SU-DHL-6 (cell line): ENCODE measurements around the gene ABHD17A.

Source experiments
- H2AFZ ChIP-seq: fragments of 200-600 bp; sonication (generic); 2 replicates; pipeline ENCODE4 v1.6.1; 2014; ENCODE audit warnings: low read depth, mild to moderate bottlenecking, moderate library complexity, mixed read lengths, antibody characterized with exemption, low read length; ENCODE audit not compliant: severe bottlenecking
- H3F3A ChIP-seq: fragments of 200-600 bp; shearing (Covaris generic); 2 replicates; pipeline ENCODE4 v1.6.0; 2016; ENCODE audit warnings: antibody characterized with exemption, mild to moderate bottlenecking; ENCODE audit not compliant: insufficient read depth
- H3K27ac ChIP-seq: fragments of 200-600 bp; sonication (generic); 2 replicates; pipeline ENCODE4 v1.5.1; 2016; ENCODE audit warnings: low read depth, mild to moderate bottlenecking, low read length, moderate library complexity, mixed read lengths
- H3K27me3 ChIP-seq: fragments of 200-600 bp; sonication (generic), shearing (Covaris generic); 2 replicates; pipeline ENCODE4 v1.6.0; 2014; ENCODE audit warnings: mild to moderate bottlenecking, low read length
- H3K36me3 ChIP-seq: fragments of 200-600 bp; sonication (generic); 2 replicates; pipeline ENCODE4 v1.6.1; 2014; ENCODE audit warnings: mild to moderate bottlenecking, low read length, mixed read lengths
- H3K4me2 ChIP-seq: fragments of 300-600, 200-600 bp; shearing (Covaris generic), sonication (generic); 2 replicates; pipeline ENCODE4 v1.6.0; 2014; ENCODE audit warnings: low read length, low read depth, mild to moderate bottlenecking; ENCODE audit not compliant: poor library complexity, severe bottlenecking
- H3K4me3 ChIP-seq: fragments of 200-600 bp; sonication (generic); 2 replicates; pipeline ENCODE4 v1.5.1; 2014; ENCODE audit warnings: antibody characterized with exemption, low read length, mild to moderate bottlenecking, mixed read lengths; ENCODE audit not compliant: insufficient read depth, poor library complexity, severe bottlenecking
- H3K79me2 ChIP-seq: fragments of 200-600 bp; sonication (generic); 2 replicates; pipeline ENCODE4 v1.6.1; 2014; ENCODE audit warnings: mild to moderate bottlenecking, low read length, moderate library complexity; ENCODE audit not compliant: insufficient read depth
- H3K9ac ChIP-seq: fragments of 200-600 bp; sonication (generic); 2 replicates; pipeline ENCODE4 v1.7.0; 2014; ENCODE audit warnings: mild to moderate bottlenecking, low read length
- H3K9me2 ChIP-seq: fragments of 200-600 bp; sonication (generic); replicated peaks from 2 replicates; pipeline ENCODE4 v1.6.1; 2014; ENCODE audit warnings: low read length; ENCODE audit not compliant: insufficient read depth
- H3K9me3 ChIP-seq: fragments of 200-600 bp; sonication (generic); 2 replicates; pipeline ENCODE4 v1.6.1; 2014; ENCODE audit warnings: low read length, mixed read lengths; ENCODE audit not compliant: insufficient read depth
- H4K20me1 ChIP-seq: fragments of 200-600 bp; sonication (generic); 2 replicates; pipeline ENCODE4 v1.6.1; 2014; ENCODE audit warnings: low read depth, mild to moderate bottlenecking, antibody characterized with exemption, low read length, moderate library complexity, mixed read lengths
- EZH2phosphoT487 ChIP-seq: fragments of 200-600 bp; sonication (generic), shearing (Covaris generic); conservative IDR thresholded peaks from 2 replicates; pipeline ENCODE4 v1.6.1; 2018; ENCODE audit warnings: mild to moderate bottlenecking, antibody characterized with exemption, low read length, moderate library complexity, mixed read lengths
- TF ChIP-seq, protein P1 (sequence below): fragments of 200-600 bp; sonication (generic); IDR thresholded peaks from one replicate; pipeline ENCODE4 v1.5.1; 2017; ENCODE audit warnings: antibody characterized with exemption, mild to moderate bottlenecking, low read length, moderate library complexity; ENCODE audit not compliant: insufficient read depth, poor library complexity, severe bottlenecking

Gene ABHD17A

DNA sequence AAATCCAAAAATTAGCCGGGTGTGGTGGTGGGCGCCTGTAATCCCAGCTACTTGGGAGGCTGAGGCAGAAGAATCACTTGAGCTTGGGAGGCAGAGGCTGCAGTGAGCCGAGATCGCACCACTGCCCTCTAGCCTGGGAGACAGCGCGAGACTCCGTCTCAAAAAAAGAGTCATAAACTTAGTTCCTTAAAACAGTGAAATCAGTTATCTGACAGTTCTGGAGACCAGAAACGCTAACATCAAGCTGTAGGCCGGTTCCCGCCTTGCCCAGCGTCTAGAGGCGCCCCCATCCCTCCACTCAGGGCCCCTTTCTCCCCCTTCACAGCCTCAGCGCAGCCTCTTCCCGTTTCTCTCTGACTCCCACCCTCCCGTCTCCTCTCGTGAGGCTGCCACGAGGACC, 31.9 kb upstream of the ABHD17A start:
- Histone ChIP-seq H4K20me1 (no peaks in the 10 kb centered on the region), H3K27ac (no peak overlapping the region), H3K9me3 (no peaks in the 10 kb centered on the region), H2AFZ (no peak overlapping the region), H3K9ac (no peak overlapping the region), H3K79me2 (peaks cover 10% of the 10 kb centered on the region), H3K4me3 (no peak overlapping the region), H3K27me3 (no peaks in the 10 kb centered on the region), H3K4me2 (no peak overlapping the region), H3F3A (no peaks in the 10 kb centered on the region), H3K36me3 (no peaks in the 10 kb centered on the region), H3K9me2 (no peaks in the 10 kb centered on the region)
- TF ChIP-seq, protein P1, sequence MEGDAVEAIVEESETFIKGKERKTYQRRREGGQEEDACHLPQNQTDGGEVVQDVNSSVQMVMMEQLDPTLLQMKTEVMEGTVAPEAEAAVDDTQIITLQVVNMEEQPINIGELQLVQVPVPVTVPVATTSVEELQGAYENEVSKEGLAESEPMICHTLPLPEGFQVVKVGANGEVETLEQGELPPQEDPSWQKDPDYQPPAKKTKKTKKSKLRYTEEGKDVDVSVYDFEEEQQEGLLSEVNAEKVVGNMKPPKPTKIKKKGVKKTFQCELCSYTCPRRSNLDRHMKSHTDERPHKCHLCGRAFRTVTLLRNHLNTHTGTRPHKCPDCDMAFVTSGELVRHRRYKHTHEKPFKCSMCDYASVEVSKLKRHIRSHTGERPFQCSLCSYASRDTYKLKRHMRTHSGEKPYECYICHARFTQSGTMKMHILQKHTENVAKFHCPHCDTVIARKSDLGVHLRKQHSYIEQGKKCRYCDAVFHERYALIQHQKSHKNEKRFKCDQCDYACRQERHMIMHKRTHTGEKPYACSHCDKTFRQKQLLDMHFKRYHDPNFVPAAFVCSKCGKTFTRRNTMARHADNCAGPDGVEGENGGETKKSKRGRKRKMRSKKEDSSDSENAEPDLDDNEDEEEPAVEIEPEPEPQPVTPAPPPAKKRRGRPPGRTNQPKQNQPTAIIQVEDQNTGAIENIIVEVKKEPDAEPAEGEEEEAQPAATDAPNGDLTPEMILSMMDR = no peak
- no peak for TF ChIP-seq EZH2phosphoT487

DNA sequence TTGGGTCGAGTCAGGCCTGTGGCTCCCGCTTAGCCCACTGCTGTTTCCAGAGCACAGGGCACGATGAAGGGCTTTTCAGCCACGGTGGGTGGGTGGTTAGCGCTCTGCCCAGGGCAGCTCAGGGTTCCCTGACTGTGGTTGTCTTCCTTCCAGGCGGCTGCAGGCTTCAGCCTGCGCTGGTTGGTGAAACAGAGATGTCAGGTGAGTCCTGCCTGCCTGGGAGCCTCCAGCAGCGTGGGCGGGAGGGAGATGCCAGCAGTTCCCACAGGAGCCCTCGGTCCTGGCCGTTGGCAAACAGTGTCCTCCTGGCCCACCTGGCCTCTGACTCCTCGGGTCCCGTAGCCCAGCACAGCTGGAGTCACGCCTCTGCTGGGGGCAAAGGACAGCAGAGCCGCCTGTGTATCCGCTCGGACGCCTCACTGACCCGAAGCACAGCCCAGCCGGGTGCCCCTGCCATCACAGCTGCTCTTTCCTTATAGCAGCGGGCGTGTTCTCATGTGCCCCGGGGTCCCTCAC, 29.6 kb upstream of the ABHD17A start:
- H3K4me2 ChIP-seq = no peak overlapping the region
- H3F3A ChIP-seq = no peaks in the 10 kb centered on the region
- no peaks in the 10 kb centered on the region for H4K20me1 ChIP-seq
- TF ChIP-seq, protein P1 = no peak
- no peak for TF ChIP-seq EZH2phosphoT487
- H3K79me2 ChIP-seq = peaks cover 31% of the 10 kb centered on the region
- no peaks in the 10 kb centered on the region for H3K9me3 ChIP-seq
- no peaks in the 10 kb centered on the region for H3K9me2 ChIP-seq
- H2AFZ ChIP-seq = no peak overlapping the region
- no peaks in the 10 kb centered on the region for H3K36me3 ChIP-seq
- H3K27me3 ChIP-seq = no peaks in the 10 kb centered on the region
- no peak overlapping the region for H3K4me3 ChIP-seq
- H3K27ac ChIP-seq = no peak overlapping the region
- H3K9ac ChIP-seq = no peak overlapping the region

DNA sequence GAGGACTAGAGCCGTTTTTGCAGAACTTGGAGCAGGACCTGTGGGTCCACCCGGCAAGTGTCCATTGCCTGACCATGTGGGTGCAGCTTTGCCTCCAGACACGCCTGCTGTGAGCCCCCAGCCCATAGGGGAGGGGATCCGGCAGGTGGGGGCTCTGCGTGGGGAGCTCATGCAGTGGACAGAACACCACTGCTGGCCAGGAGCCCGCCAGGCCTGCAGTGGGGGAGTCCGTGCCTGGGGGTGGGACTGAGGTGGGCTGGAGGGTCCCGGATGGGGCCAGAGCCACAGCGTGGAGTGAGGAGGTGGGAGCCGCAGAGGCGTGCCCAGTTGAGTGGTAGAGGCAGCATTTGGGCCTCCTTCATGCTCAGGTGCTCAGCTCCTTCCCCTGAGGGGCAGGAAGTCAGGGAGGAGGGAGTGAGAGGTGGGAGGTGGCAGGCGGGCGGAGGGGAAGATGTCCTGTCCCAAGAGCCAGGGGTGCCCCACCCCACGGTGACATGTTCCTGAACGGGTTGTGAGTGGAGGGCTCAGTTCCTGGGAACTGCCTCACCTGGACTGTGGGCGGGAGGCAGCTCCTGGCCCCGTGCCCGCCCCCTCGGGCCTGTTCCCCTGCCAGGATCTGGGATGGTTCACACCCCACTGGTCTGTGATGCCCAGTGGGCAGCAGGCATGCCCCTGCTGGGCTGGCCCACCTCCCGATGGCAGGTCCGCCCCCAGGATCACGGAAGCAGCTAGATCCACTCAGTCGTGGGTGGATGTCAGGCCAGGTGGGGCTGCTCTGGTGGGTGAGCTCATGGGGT, 28.7 kb upstream of the ABHD17A start:
- Histone ChIP-seq H3K27me3 (no peaks in the 10 kb centered on the region), H3K9ac (no peak overlapping the region), H3F3A (no peaks in the 10 kb centered on the region), H3K9me2 (no peaks in the 10 kb centered on the region), H4K20me1 (no peaks in the 10 kb centered on the region), H3K9me3 (no peaks in the 10 kb centered on the region), H3K27ac (no peak overlapping the region), H3K4me3 (no peak overlapping the region), H3K4me2 (no peak overlapping the region), H2AFZ (no peak overlapping the region), H3K36me3 (no peaks in the 10 kb centered on the region), H3K79me2 (peaks cover 40% of the 10 kb centered on the region)
- TF ChIP-seq, protein P1 = no peak
